DND-41 (cell line): ENCODE data around the gene CHAMP1.

ENCODE experiments used
- CTCF ChIP-seq: IDR thresholded peaks from 2 replicates; pipeline ENCODE4 v1.5.1; 2012; ENCODE audit warnings: borderline replicate concordance, low read length, moderate library complexity, mild to moderate bottlenecking; ENCODE audit not compliant: poor library complexity, severe bottlenecking; ENCODE audit errors: extremely low read depth
- EZH2 ChIP-seq: IDR thresholded peaks from 3 replicates; pipeline ENCODE4 v1.6.1; 2012; ENCODE audit warnings: borderline replicate concordance, low read depth, mild to moderate bottlenecking, moderate library complexity, low read length, inconsistent platforms; ENCODE audit not compliant: severe bottlenecking

- TF ChIP-seq CTCF (no peak), EZH2 (no peak)
These were observed 20.2 kb downstream of the CHAMP1 start for GRCh38 chr13:114334305-114335053.
